Caco-2 (cell line): Measurements from ENCODE around the gene NUDT17. TPM values are rescaled to one million over a fixed set of nuclear protein-coding genes. Genes with fewer than 3 reads are reported as not detected.
A peak's percentile ranks its signal among the peaks of the same experiment; 100 is the strongest.

ENCODE experiments used
- BruUV-seq: library from RNA; stranded (reverse); fragments of 400-500 nt; replicated peaks from 2 replicates; lab custom pipeline; 2021; lab: Mats Ljungman, UMichigan
- CTCF ChIA-PET: fragments of 300-600 bp; sonication (Branson Sonifier 250); formaldehyde crosslinking; loops from one replicate; lab custom pipeline; 2022; ENCODE audit warnings: antibody characterized with exemption; lab: Charles Lee
- POLR2A ChIA-PET: fragments of 300-600 bp; sonication (Branson Sonifier 250); formaldehyde crosslinking; loops from one replicate; lab custom pipeline; 2022; ENCODE audit warnings: antibody characterized with exemption; lab: Charles Lee
- DNase-seq, 2 experiments: peaks; one replicate each; pipeline versions ENCODE4 v3.0.0 to v3.0.0-alpha.2; 2020 to 2022
- H3K27me3 ChIP-seq: replicated peaks from 2 replicates; pipeline ENCODE4 v1.6.0; 2011; ENCODE audit warnings: low read length; ENCODE audit not compliant: control insufficient read depth, insufficient read depth
- H3K36me3 ChIP-seq: 2 replicates; pipeline ENCODE4 v1.5.1; 2011; ENCODE audit warnings: low read length; ENCODE audit not compliant: control insufficient read depth, insufficient read depth
- H3K4me1 ChIP-seq: fragments of 250-450 bp; sonication (Bioruptor Pico); 2 replicates; pipeline ENCODE4 v1.5.1; 2020; ENCODE audit warnings: mild to moderate bottlenecking
- H3K4me3 ChIP-seq: 2 replicates; pipeline ENCODE4 v1.5.1; 2011; ENCODE audit warnings: low read depth, mild to moderate bottlenecking, control low read depth, low read length
- H3K9me3 ChIP-seq: fragments of 250-450 bp; sonication (Bioruptor Pico); 2 replicates; pipeline ENCODE4 v1.5.1; 2020; ENCODE audit warnings: mild to moderate bottlenecking, moderate library complexity
- H3K27ac Mint-ChIP-seq: one replicate; pipeline ENCODE4 v1.8.0; 2022; ENCODE audit warnings: mixed read lengths; ENCODE audit not compliant: unreplicated experiment
- H3K27me3 Mint-ChIP-seq: one replicate; pipeline ENCODE4 v1.8.0; 2022; ENCODE audit warnings: mixed read lengths; ENCODE audit not compliant: insufficient read depth, unreplicated experiment
- H3K36me3 Mint-ChIP-seq: one replicate; pipeline ENCODE4 v1.8.0; 2022; ENCODE audit warnings: mild to moderate bottlenecking, mixed read lengths; ENCODE audit not compliant: insufficient read depth, unreplicated experiment
- H3K4me1 Mint-ChIP-seq: one replicate; pipeline ENCODE4 v1.8.0; 2022; ENCODE audit warnings: low read depth, mixed read lengths; ENCODE audit not compliant: unreplicated experiment
- H3K4me3 Mint-ChIP-seq: one replicate; pipeline ENCODE4 v1.8.0; 2022; ENCODE audit warnings: mild to moderate bottlenecking, moderate library complexity, mixed read lengths; ENCODE audit not compliant: unreplicated experiment
- H3K9me3 Mint-ChIP-seq: one replicate; pipeline ENCODE4 v1.8.0; 2022; ENCODE audit warnings: mixed read lengths; ENCODE audit not compliant: unreplicated experiment
- CTCF ChIP-seq, 2 experiments: fragments of 200-600 bp in 1 of 2; IDR thresholded peaks; 1 replicate in 1 of 2; 2 replicates in 1 of 2; pipeline versions ENCODE4 v1.5.1 to v1.8.0; 2011 to 2022; ENCODE audit warnings: antibody characterized with exemption in 1 of 2, control low read depth in 1 of 2, inconsistent platforms in 1 of 2, low read depth in 1 of 2, low read length in 1 of 2, mild to moderate bottlenecking in 1 of 2, moderate library complexity in 1 of 2; ENCODE audit not compliant: insufficient read depth in 1 of 2, severe bottlenecking in 1 of 2, unreplicated experiment in 1 of 2
- intact Hi-C: fragments of 100-400 bp; cut with micrococcal nuclease; formaldehyde crosslinking; loops from one replicate; pipeline ENCODE4 v1.10.0; 2022; ENCODE audit not compliant: unreplicated experiment
- total RNA-seq: library from RNA; stranded (reverse); gene quantifications from 2 replicates; pipeline ENCODE4 v1.2.3, GENCODE V29; 2022

NUDT17 gene
- total RNA-seq, 1 experiment from 2014 or later, result 6.4 TPM

- Mint-ChIP-seq H3K27ac (peak within 1 kb of the TSS; percentile 78), H3K4me1 (peaks cover 7% of the 10 kb centered on the region), H3K36me3 (peaks cover 18% of the 10 kb centered on the region), H3K27me3 (no peaks in the 10 kb centered on the region), H3K9me3 (no peaks in the 10 kb centered on the region), H3K4me3 (peak within 1 kb of the TSS; percentile 92)
- intact Hi-C loops, result loop anchor here (1.0 to 2.0 kb wide), 2 partner anchors 14 to 26 kb away; partner anchors contain the start of genes ANKRD35 and NUDT17
- Histone ChIP-seq H3K9me3 (no peaks in the 10 kb centered on the region), H3K36me3 (peaks cover 3% of the 10 kb centered on the region; the same call in 1 of the 2 replicates), H3K27me3 (no peaks in the 10 kb centered on the region), H3K4me3 (peak within 1 kb of the TSS; percentile 85), H3K4me1 (peaks cover 3% of the 10 kb centered on the region; the same call in 1 of the 2 replicates)
- peak; percentile 96 to 97 for DNase-seq
- no peak for TF ChIP-seq CTCF (IDR thresholded peaks at IDR 0.05; ENCODE audit: insufficient read depth in 1 of 2, low read depth in 1 of 2, low read length in 1 of 2, severe bottlenecking in 1 of 2, unreplicated experiment in 1 of 2)
- no TSS peak for BruUV-seq
- POLR2A ChIA-PET, result interaction anchor here (0.6 to 2.1 kb wide), 13 partner anchors 9 to 180 kb away, joined by 3 to 30 read pairs (median 6); partner anchors contain the start of genes ANKRD34A, LIX1L, NUDT17 and PDZK1
- CTCF ChIA-PET, result interaction anchor here (0.6 to 4.3 kb wide), 11 partner anchors 12 to 173 kb away, joined by 3 to 136 read pairs (median 4); partner anchors contain the start of genes ANKRD35, NUDT17, PEX11B and RBM8A
These were observed 13.6 kb downstream of the NUDT17 start, which contains the start of gene PIAS3 for GRCh38 chr1:145858901-145859490. TSS of gene PIAS3 (minus strand) at chr1:145859081. CDS start at chr1:145858990, 91 bp downstream.

- intact Hi-C loops, result loop anchor here (2.0 kb wide), 1 partner anchor 25 kb away; the partner anchor contains the start of gene ANKRD35
- Mint-ChIP-seq H3K36me3 (peaks cover 12% of the 10 kb centered on the region), H3K4me1 (peaks cover 7% of the 10 kb centered on the region), H3K27ac (peak overlapping the region; percentile 78), H3K27me3 (no peaks in the 10 kb centered on the region), H3K9me3 (no peaks in the 10 kb centered on the region), H3K4me3 (peak overlapping the region; percentile 92)
- DNase-seq, result peak; percentile 89 to 91
- no peaks in the 10 kb centered on the region for H3K9me3 ChIP-seq
- peaks cover 3% of the 10 kb centered on the region; the same call in 1 of the 2 replicates for H3K4me1 ChIP-seq
- ChIA-PET CTCF (interaction anchor here (0.9 to 4.3 kb wide), 7 partner anchors 13 to 161 kb away, joined by 3 to 136 read pairs (median 5); partner anchors contain the start of genes NUDT17 and RBM8A), POLR2A (interaction anchor here (0.5 to 2.1 kb wide), 10 partner anchors 10 to 180 kb away, joined by 3 to 30 read pairs (median 6); partner anchors contain the start of genes ANKRD34A, LIX1L, NUDT17 and POLR3C)
- no peak for TF ChIP-seq CTCF (IDR thresholded peaks at IDR 0.05; ENCODE audit: insufficient read depth in 1 of 2, low read depth in 1 of 2, low read length in 1 of 2, severe bottlenecking in 1 of 2, unreplicated experiment in 1 of 2)
- BruUV-seq, result no TSS peak
- peaks cover 3% of the 10 kb centered on the region; the same call in 1 of the 2 replicates for H3K36me3 ChIP-seq
- no peaks in the 10 kb centered on the region for H3K27me3 ChIP-seq
- peak overlapping the region; percentile 85 for H3K4me3 ChIP-seq
These were observed 14.1 kb downstream of the NUDT17 start for GRCh38 chr1:145859491-145860023.
